Endothelial cell of umbilical vein (primary cell): ENCODE results near the gene NANOS3.

Source experiments
- CTCF ChIP-seq, 2 donors: IDR thresholded peaks; 1 replicate in 1 of 2; 2 replicates in 1 of 2; pipeline ENCODE4 v1.5.1; 2011; ENCODE audit warnings: low read length in 2 of 2, mild to moderate bottlenecking in 2 of 2, moderate library complexity in 2 of 2, control low read depth in 1 of 2, inconsistent platforms in 1 of 2, low read depth in 1 of 2; ENCODE audit not compliant: insufficient read depth in 1 of 2; ENCODE audit errors: extremely low read depth in 1 of 2
- GATA2 ChIP-seq: IDR thresholded peaks from 2 replicates; pipeline ENCODE4 v1.7.0; 2011; ENCODE audit warnings: low read depth, mild to moderate bottlenecking, moderate library complexity, mixed read lengths, low read length; ENCODE audit not compliant: insufficient read length, insufficient read depth
- POLR2A ChIP-seq: IDR thresholded peaks from 2 replicates; pipeline ENCODE4 v1.6.1; 2012; ENCODE audit warnings: low read depth, mild to moderate bottlenecking, control low read depth, low read length

GRCh38 chr19:13866463-13867046, 10.4 kb upstream of the NANOS3 start:
- TF ChIP-seq POLR2A (no peak), CTCF (IDR thresholded peaks at IDR 0.05; ENCODE audit: extremely low read depth in 1 of 2, insufficient read depth in 1 of 2, low read depth in 1 of 2, low read length in 2 of 2) (no peak), GATA2 (no peak)
